AG04449 (cell line): Measurements from ENCODE around the gene RPL23.

Experiments used
- CTCF ChIA-PET: fragments of 350-600 bp; formaldehyde crosslinking; extraction: SDS; loops from one replicate; lab custom pipeline; 2021; ENCODE audit warnings: antibody characterized with exemption; lab: Yijun Ruan, JAX
- POLR2A ChIA-PET: fragments of 400-600, 350-600 bp; formaldehyde crosslinking; extraction: SDS; loops from one replicate; lab custom pipeline; 2020; ENCODE audit warnings: antibody characterized with exemption, inconsistent platforms; lab: Yijun Ruan, JAX
- DNase-seq: peaks from one replicate; pipeline ENCODE4 v3.0.0-alpha.2; 2010; ENCODE audit warnings: low read depth, low spot score
- H3K4me3 ChIP-seq: 2 replicates; pipeline ENCODE4 v1.5.1; 2011; ENCODE audit warnings: low read depth, mild to moderate bottlenecking, control low read depth, low read length
- TF ChIP-seq, protein P1 (sequence below): IDR thresholded peaks from one replicate; pipeline ENCODE4 v1.5.1; 2011; ENCODE audit warnings: mild to moderate bottlenecking, moderate library complexity, low read length, control low read depth, inconsistent platforms; ENCODE audit not compliant: insufficient read depth; ENCODE audit errors: missing control alignments

RPL23 gene

DNA sequence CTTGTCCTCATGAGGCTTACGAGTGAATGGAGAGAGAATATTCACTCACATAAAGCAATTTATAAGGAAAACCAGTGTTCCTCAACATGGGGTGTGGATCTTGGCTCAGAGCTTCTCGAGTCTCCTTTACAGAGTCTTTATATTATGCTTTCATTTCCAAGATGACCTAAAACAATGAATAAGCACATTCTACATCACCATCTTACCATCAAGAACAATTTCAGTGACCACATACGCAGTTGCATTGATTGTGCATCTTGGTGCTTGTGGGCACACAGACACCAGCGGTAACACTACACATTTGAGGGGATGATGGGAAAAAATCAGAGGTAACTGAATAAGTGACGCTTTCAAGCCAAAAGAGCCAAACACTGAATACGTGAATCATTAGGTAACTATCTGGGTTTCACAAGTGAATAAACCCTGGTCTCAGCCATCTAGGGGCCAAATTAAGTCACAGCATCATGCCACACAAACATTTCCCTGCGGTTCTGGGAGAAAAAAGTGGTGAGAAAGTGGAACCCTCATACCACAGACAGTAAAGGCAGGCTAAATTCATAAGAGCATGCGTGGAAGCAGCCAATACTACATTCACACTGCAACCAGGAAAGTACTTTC is 37.8 kb downstream of the RPL23 start:
- DNase-seq, result no peak
- CTCF ChIA-PET, result no interaction called here
- no peak overlapping the region for H3K4me3 ChIP-seq
- POLR2A ChIA-PET, result no interaction called here
- TF ChIP-seq, protein P1, sequence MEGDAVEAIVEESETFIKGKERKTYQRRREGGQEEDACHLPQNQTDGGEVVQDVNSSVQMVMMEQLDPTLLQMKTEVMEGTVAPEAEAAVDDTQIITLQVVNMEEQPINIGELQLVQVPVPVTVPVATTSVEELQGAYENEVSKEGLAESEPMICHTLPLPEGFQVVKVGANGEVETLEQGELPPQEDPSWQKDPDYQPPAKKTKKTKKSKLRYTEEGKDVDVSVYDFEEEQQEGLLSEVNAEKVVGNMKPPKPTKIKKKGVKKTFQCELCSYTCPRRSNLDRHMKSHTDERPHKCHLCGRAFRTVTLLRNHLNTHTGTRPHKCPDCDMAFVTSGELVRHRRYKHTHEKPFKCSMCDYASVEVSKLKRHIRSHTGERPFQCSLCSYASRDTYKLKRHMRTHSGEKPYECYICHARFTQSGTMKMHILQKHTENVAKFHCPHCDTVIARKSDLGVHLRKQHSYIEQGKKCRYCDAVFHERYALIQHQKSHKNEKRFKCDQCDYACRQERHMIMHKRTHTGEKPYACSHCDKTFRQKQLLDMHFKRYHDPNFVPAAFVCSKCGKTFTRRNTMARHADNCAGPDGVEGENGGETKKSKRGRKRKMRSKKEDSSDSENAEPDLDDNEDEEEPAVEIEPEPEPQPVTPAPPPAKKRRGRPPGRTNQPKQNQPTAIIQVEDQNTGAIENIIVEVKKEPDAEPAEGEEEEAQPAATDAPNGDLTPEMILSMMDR, result peak; percentile 20

DNA sequence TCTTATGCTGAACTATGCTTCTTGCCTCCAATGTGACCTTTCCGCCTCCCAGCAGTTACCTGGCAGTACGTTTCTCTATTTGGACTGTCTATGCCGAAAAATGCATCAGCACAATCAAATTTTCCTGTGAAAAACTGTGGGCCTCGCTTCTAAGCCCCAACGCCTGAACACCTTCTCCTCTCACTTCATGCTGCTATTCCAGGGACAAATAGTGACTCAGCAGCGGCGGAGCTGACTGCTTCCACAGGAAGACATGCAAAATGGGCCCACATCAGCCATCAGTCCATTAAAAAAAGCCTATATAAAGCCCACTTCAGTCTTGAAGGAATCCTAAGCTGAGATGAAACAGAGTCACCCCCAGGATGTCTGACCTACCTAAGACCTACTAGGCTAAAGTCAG is 43.7 kb downstream of the RPL23 start:
- TF ChIP-seq, protein P1, result no peak
- no peak overlapping the region for H3K4me3 ChIP-seq
- no peak for DNase-seq
- POLR2A ChIA-PET, result no interaction called here
- CTCF ChIA-PET, result no interaction called here

DNA sequence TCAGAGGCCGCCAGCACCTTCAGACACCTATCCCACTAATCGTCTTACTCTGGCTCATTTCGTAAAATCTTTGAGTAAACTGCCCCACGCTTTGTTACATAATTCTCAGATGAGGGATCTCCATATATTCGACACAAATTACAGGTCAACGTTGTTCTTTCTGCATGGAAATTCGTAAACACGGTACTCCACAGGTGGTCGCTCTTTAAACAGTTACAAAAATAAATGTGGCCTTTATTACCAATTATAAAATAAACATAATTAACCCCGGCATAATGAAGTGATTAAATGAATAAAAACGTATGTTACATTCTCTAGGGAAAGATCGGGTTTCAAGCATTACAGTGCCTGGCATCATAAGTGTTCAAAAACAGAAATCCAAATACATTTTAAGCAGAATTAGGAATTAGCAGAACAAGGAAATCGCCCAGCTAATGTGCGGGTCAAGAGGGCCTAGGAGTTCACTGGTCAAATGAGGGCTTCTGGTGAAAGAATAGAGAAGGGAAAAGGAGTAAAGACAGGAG is 53.2 kb downstream of the RPL23 start:
- TF ChIP-seq, protein P1, result no peak
- DNase-seq, result no peak
- peak overlapping the region; percentile 92 for H3K4me3 ChIP-seq
- ChIA-PET CTCF (no interaction called here), POLR2A (interaction anchor here (1.1 kb wide), 1 partner anchor 48 kb away, joined by 3 read pairs; the partner anchor contains the start of gene PSMB3)

DNA sequence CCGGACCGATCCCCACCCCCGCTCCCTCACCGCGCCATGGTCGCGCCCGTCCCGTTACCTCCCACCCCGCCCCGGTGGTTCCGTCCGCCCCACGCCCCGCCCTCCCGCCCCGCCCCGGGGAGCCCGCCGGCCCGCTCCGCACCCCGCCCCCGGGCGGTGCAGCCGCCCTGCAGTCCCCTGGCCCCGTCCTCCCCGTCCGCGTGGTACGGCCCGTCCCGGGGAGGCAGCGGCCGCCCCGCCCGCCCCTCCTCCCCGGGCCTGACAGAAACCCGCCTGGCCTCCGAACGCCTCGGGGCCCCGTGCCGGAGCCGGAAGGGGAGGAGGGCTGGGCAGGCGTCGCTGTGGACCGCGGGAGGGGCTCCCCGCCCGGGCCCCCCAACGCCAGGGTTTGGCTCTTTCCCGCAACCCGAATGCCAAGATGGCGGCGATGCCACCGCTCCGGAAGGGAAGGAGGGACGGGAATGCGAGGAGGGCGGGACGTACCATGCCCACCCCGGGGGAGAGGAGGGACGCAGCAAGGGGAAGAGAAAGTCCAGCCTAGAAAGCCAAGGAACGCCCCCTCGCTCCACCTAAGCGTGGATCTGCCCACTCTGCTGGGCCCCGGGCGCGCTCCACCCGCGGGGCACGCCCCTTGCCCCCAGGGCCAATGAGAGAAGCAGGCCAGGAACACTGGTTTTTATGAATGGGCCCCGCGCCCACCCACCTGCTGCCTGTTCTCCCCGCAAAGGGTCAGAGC is 53.9 kb downstream of the RPL23 start, which contains the start of gene PIP4K2B:
Gene PIP4K2B (minus strand): TSS at position 56 of the 736 bp plus-strand sequence. CDS start 132 bp downstream, outside the sequence.
- peak; percentile 90 for DNase-seq
- TF ChIP-seq, protein P1, result no peak
- CTCF ChIA-PET, result interaction anchor here (1.9 kb wide), 1 partner anchor 12 kb away, joined by 5 read pairs; no protein-coding TSS in a partner anchor
- POLR2A ChIA-PET, result interaction anchor here (1.1 to 2.4 kb wide), 2 partner anchors 47 to 70 kb away, joined by 3 to 6 read pairs; partner anchors contain the start of genes LASP1 and PSMB3
- H3K4me3 ChIP-seq, result peak within 1 kb of the TSS; percentile 92

DNA sequence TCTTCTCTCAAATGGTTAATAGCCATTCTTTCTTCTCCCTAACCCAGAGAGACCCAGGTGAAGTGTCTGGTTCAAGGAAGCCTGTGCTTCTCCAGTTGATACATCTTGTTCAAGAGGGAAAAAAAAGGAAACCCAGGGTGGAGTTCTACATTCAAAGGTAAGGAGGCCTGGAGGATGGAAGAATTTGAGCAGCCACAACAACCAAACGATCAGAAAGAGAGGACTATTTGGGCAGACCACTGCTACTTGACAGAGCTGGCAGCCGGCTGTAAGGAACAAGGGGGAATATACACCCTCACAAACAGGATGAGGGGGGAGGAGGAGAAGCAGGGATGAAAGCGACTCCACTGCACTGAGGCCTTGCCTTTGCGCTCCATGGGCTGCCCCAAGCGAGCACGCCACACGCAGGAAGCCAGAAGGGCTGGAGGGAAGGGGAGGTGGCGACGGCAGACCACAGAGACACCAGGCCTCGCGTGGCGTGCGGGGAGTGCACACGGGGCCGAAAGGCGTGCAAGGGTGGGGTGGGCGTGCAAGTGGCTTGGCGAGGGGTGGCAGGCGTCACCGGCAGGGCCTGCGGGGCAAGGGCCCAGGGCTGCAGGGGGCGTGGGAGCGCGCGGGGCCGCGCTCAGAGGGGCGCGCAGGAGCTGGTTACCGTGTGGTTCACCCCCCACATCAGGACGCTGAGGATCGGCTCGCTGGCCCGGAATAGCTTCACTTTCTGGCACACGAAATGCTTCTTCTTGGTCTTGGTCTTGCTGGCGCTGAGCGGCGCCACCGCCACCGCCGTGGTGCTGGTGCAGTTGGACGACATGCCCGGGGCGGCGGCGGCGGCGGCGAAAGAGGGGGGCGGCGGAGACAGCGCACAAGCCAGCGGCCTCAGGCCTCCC is 54.7 kb downstream of the RPL23 start:
- no peak for DNase-seq
- H3K4me3 ChIP-seq, result peak overlapping the region; percentile 92
- ChIA-PET POLR2A (interaction anchor here (1.0 to 2.4 kb wide), 3 partner anchors 46 to 71 kb away, joined by 3 to 6 read pairs (median 3); partner anchors contain the start of gene LASP1), CTCF (interaction anchor here (1.9 kb wide), 1 partner anchor 11 kb away, joined by 5 read pairs; no protein-coding TSS in a partner anchor)
- TF ChIP-seq, protein P1, result no peak
